ENCODE results near the gene SQSTM1.

DNA sequence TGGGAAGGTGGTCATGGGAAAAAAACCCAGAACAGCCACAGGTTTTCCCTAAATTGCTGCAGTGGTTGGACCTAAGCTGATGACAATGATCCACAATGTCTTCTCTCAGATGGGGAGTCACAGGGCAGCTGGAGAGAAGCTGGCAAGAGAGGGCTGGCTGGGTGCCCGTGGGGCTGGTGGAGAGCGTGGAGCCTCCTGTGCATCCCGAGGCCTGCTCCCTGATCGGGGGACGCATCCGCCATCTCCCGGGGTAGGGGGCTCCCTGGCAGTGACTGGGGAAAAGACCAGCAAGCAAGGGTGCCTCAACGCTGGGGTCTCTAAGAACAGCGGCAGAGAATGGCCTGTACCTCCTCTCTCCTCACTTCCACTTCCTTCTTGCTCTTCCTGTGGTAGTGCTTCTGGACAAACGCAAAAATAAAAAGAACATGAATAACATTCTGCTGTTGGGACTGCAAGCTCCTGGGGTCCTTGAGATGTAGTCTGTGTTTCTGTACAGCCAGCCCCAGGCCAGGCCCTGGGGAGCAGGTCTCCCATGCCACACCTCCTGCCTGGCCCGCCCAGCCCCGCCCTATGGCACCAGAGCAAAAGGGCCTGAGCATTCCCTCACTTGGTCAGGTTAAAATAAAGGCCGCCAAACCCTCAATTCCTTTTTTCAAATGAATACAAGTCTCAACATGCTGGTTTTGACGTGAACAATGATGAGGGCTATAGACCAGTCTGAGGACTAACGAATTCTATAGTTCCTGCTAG is 45.0 kb downstream of the SQSTM1 start:
- no peak for TF ChIP-seq JUN (IDR thresholded peaks at IDR 0.05; ENCODE audit: low read depth, low read length)
- no peak for TF ChIP-seq EP300 (IDR thresholded peaks at IDR 0.05; ENCODE audit: borderline replicate concordance in 1 of 2, low read depth in 2 of 2, low read length in 2 of 2)
- no peak for TF ChIP-seq FOSL1 (IDR thresholded peaks at IDR 0.05; ENCODE audit: insufficient read depth, low read depth, low read length)
- TF ChIP-seq CTCF (IDR thresholded peaks at IDR 0.05; ENCODE audit: control extremely low read depth in 1 of 3, insufficient read depth in 1 of 3, low read depth in 1 of 3, low read length in 3 of 3), result no peak
- TF ChIP-seq POLR2AphosphoS5 (IDR thresholded peaks at IDR 0.05; ENCODE audit: low read depth, low read length), result no peak
- no peak for TF ChIP-seq EZH2 (IDR thresholded peaks at IDR 0.05; ENCODE audit: low read depth, low read length, severe bottlenecking)
- TF ChIP-seq JUND (IDR thresholded peaks at IDR 0.05; ENCODE audit: low read length), result no peak
- TF ChIP-seq RNF2 (IDR thresholded peaks at IDR 0.05; ENCODE audit: borderline replicate concordance, low read depth, low read length, missing control alignments, poor library complexity, severe bottlenecking), result no peak

Data from H1 (cell line).